NT2/D1 (cell line): ENCODE data around the gene PAQR5.

Experiments
- DNase-seq: peaks from one replicate; pipeline ENCODE4 v3.0.0-alpha.2; 2011; ENCODE audit warnings: low read depth, low spot score
- H3K27me3 ChIP-seq: 2 replicates; pipeline ENCODE4 v1.6.0; 2011; ENCODE audit warnings: mild to moderate bottlenecking; ENCODE audit not compliant: insufficient read length, insufficient read depth
- H3K36me3 ChIP-seq: 2 replicates; pipeline ENCODE4 v1.6.1; 2011; ENCODE audit warnings: mild to moderate bottlenecking, low read length, mixed read lengths; ENCODE audit not compliant: insufficient read depth, insufficient read length
- H3K4me1 ChIP-seq: 2 replicates; pipeline ENCODE4 v1.5.1; 2011; ENCODE audit not compliant: insufficient read depth, insufficient read length
- H3K4me3 ChIP-seq: 2 replicates; pipeline ENCODE4 v1.5.1; 2011; ENCODE audit warnings: low read depth; ENCODE audit not compliant: insufficient read length
- H3K9ac ChIP-seq: 2 replicates; pipeline ENCODE4 v1.6.0; 2011; ENCODE audit warnings: low read depth; ENCODE audit not compliant: insufficient read length
- H3K9me3 ChIP-seq: 2 replicates; pipeline ENCODE4 v1.5.1; 2011; ENCODE audit warnings: mild to moderate bottlenecking, low read length; ENCODE audit not compliant: insufficient read depth
- SUZ12 ChIP-seq: IDR thresholded peaks from 2 replicates; pipeline ENCODE4 v1.6.1; 2011; ENCODE audit not compliant: insufficient read length, insufficient read depth; ENCODE audit errors: extremely low read depth
- YY1 ChIP-seq: IDR thresholded peaks from 2 replicates; pipeline ENCODE4 v1.6.1; 2011; ENCODE audit not compliant: insufficient read length, insufficient read depth
- ZNF274 ChIP-seq: IDR thresholded peaks from 2 replicates; pipeline ENCODE4 v1.6.1; 2011; ENCODE audit warnings: mild to moderate bottlenecking, low read depth, low read length

The PAQR5 gene

GRCh38 chr15:69298697-69299441 is at the start of gene PAQR5:
Gene PAQR5 (plus strand): TSS chr15:69298912. CDS start chr15:69360081, 61,169 bp downstream.
- peak within 1 kb of the TSS; percentile 59 for H3K4me3 ChIP-seq
- no peaks in the 10 kb centered on the region for H3K9me3 ChIP-seq
- H3K9ac ChIP-seq, result peak within 1 kb of the TSS; percentile 68
- TF ChIP-seq ZNF274 (no peak), YY1 (no peak), SUZ12 (no peak)
- peaks cover 66% of the 10 kb centered on the region for H3K27me3 ChIP-seq
- no peaks in the 10 kb centered on the region for H3K36me3 ChIP-seq
- H3K4me1 ChIP-seq, result peaks cover 10% of the 10 kb centered on the region
- no peak for DNase-seq

- H3K9ac ChIP-seq, result no peak overlapping the region
- DNase-seq, result no peak
- peaks cover 4% of the 10 kb centered on the region; the same call in 1 of the 2 replicates for H3K9me3 ChIP-seq
- H3K4me1 ChIP-seq, result no peaks in the 10 kb centered on the region
- no peak overlapping the region for H3K4me3 ChIP-seq
- H3K36me3 ChIP-seq, result no peaks in the 10 kb centered on the region
- no peaks in the 10 kb centered on the region for H3K27me3 ChIP-seq
- TF ChIP-seq SUZ12 (no peak), ZNF274 (no peak), YY1 (no peak)
These were observed 45.6 kb upstream of the PAQR5 start for GRCh38 chr15:69253156-69253555.

GRCh38 chr15:69265347-69265955 is 33.3 kb upstream of the PAQR5 start:
- TF ChIP-seq ZNF274 (no peak), SUZ12 (no peak), YY1 (no peak)

GRCh38 chr15:69271217-69271616 is 27.5 kb upstream of the PAQR5 start:
- no peak for TF ChIP-seq ZNF274
- TF ChIP-seq SUZ12, result no peak
- TF ChIP-seq YY1, result no peak
- H3K36me3 ChIP-seq, result peaks cover 4% of the 10 kb centered on the region
- H3K9me3 ChIP-seq, result no peaks in the 10 kb centered on the region
- no peak overlapping the region for H3K9ac ChIP-seq
- H3K27me3 ChIP-seq, result no peaks in the 10 kb centered on the region
- H3K4me3 ChIP-seq, result no peak overlapping the region
- DNase-seq, result no peak
- no peaks in the 10 kb centered on the region for H3K4me1 ChIP-seq

More at GRCh38 chr15:69265347-69265955, 33.3 kb upstream of the PAQR5 start:
- Histone ChIP-seq H3K4me3 (no peak overlapping the region), H3K9ac (no peak overlapping the region), H3K27me3 (no peaks in the 10 kb centered on the region), H3K4me1 (no peaks in the 10 kb centered on the region), H3K9me3 (no peaks in the 10 kb centered on the region), H3K36me3 (peaks cover 9% of the 10 kb centered on the region)
- DNase-seq, result peak; percentile 13

- Histone ChIP-seq H3K4me1 (no peaks in the 10 kb centered on the region), H3K4me3 (no peak overlapping the region), H3K9ac (no peak overlapping the region), H3K27me3 (no peaks in the 10 kb centered on the region), H3K9me3 (no peaks in the 10 kb centered on the region), H3K36me3 (peaks cover 4% of the 10 kb centered on the region)
- TF ChIP-seq ZNF274, result no peak
- no peak for TF ChIP-seq YY1
- TF ChIP-seq SUZ12, result no peak
- DNase-seq, result peak; percentile 51
These were observed 26.6 kb upstream of the PAQR5 start for GRCh38 chr15:69272139-69272538.

- no peak for DNase-seq
- no peak for TF ChIP-seq ZNF274
- Histone ChIP-seq H3K9ac (no peak overlapping the region), H3K9me3 (no peaks in the 10 kb centered on the region), H3K36me3 (peaks cover 4% of the 10 kb centered on the region), H3K4me3 (no peak overlapping the region), H3K27me3 (no peaks in the 10 kb centered on the region), H3K4me1 (no peaks in the 10 kb centered on the region)
These were observed 25.8 kb upstream of the PAQR5 start for GRCh38 chr15:69272891-69273290.

- Histone ChIP-seq H3K4me1 (no peaks in the 10 kb centered on the region), H3K9ac (no peak overlapping the region), H3K27me3 (no peaks in the 10 kb centered on the region), H3K9me3 (no peaks in the 10 kb centered on the region), H3K4me3 (no peak overlapping the region), H3K36me3 (no peaks in the 10 kb centered on the region)
- no peak for DNase-seq
- TF ChIP-seq ZNF274, result no peak
- no peak for TF ChIP-seq SUZ12
- no peak for TF ChIP-seq YY1
These were observed 23.5 kb upstream of the PAQR5 start for GRCh38 chr15:69275074-69275670.
